Activated naive CD8-positive, alpha-beta T cell (primary cell): ENCODE results near the gene IPP.
"Not testable (repeated sequence)": the region's sequence is repeated elsewhere in the genome, so short reads cannot be mapped to it uniquely, and the experiment has no call there.

Experiments
- H3K27ac Mint-ChIP-seq: one replicate; pipeline ENCODE4 v1.8.0; 2021; ENCODE audit warnings: mixed read lengths
- H3K27me3 Mint-ChIP-seq: one replicate; pipeline ENCODE4 v1.8.0; 2021; ENCODE audit warnings: mixed read lengths
- H3K36me3 Mint-ChIP-seq: one replicate; pipeline ENCODE4 v1.8.0; 2021; ENCODE audit warnings: mixed read lengths
- H3K4me1 Mint-ChIP-seq: one replicate; pipeline ENCODE4 v1.8.0; 2021; ENCODE audit warnings: low read depth, mixed read lengths
- H3K4me3 Mint-ChIP-seq: one replicate; pipeline ENCODE4 v1.8.0; 2021; ENCODE audit warnings: mild to moderate bottlenecking, mixed read lengths
- H3K9me3 Mint-ChIP-seq: one replicate; pipeline ENCODE4 v1.8.0; 2021; ENCODE audit warnings: low read depth, mixed read lengths

IPP gene

DNA sequence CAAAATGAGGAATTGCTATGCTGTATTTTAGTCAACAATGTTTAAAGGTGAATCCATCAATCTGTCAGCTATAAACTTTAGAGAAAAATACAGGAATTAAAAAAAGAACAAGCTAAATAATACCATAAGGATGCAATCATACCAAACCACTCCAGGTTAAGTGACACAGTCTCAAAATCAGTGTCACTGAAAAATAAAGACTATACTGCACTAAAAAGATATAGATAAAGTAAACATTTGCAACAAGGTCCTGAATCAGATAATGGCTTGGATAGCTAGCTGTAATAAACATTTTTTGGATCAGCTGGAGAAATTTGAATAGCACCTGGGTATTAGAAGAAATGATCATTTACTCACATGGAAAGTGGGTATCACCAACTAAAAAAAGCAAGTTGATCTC, 72.0 kb downstream of the IPP start:
- H3K36me3 Mint-ChIP-seq, result peaks cover 2% of the 10 kb centered on the region
- H3K27ac Mint-ChIP-seq, result peak overlapping the region; percentile 7
- H3K4me3 Mint-ChIP-seq, result peak overlapping the region; percentile 27
- H3K9me3 Mint-ChIP-seq, result no peaks in the 10 kb centered on the region
- H3K27me3 Mint-ChIP-seq, result no peaks in the 10 kb centered on the region
- peaks cover 87% of the 10 kb centered on the region for H3K4me1 Mint-ChIP-seq

DNA sequence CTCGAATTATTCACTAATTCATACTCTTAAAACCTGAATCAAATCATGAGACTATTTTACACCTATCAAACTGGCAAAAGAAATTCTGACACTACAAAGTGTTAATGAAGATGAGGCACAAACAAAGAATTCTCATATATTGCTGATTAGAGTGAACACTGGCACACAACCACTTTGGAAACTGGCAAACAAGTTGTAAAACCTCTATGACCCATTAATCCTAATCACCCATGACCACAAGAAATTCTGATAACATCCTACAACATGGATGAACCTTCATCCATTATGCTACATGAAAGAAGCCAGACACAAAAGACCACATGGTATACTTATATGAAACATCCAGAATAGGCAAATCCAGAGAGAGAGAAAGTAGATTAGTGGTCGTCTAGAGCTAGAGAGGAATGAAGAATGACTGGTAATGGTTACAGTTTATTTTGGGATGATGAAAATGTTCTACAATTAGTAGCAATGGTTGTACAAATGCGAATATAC, 72.7 kb downstream of the IPP start:
- peaks cover 4% of the 10 kb centered on the region for H3K36me3 Mint-ChIP-seq
- H3K4me3 Mint-ChIP-seq, result peak overlapping the region; percentile 38
- no peaks in the 10 kb centered on the region for H3K9me3 Mint-ChIP-seq
- H3K27me3 Mint-ChIP-seq, result no peaks in the 10 kb centered on the region
- no peak overlapping the region for H3K27ac Mint-ChIP-seq
- H3K4me1 Mint-ChIP-seq, result peaks cover 92% of the 10 kb centered on the region

DNA sequence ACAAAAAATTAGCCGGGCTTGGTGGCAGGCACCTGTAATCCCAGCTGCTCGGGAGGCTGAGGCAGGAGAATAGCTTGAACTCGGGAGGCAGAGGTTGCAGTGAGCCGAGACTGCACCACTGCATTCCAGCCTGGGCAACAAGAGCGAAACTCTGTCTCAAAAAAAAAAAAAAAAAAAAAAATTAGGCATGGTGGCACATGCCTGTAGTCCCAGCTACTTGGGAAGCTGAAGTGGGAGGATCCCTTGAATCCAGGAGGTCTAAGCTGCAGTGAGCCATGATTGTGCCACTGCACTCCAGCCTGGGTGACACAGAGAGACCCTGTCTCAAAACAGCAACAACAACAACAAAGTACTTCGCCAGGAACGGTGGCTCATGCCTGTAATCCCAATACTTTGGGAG, 73.9 kb downstream of the IPP start:
- Mint-ChIP-seq H3K4me1 (peaks cover 84% of the 10 kb centered on the region), H3K27ac (peak overlapping the region; percentile 12)
- not testable (repeated sequence) for H3K4me3 Mint-ChIP-seq, H3K27me3 Mint-ChIP-seq, H3K9me3 Mint-ChIP-seq, H3K36me3 Mint-ChIP-seq

DNA sequence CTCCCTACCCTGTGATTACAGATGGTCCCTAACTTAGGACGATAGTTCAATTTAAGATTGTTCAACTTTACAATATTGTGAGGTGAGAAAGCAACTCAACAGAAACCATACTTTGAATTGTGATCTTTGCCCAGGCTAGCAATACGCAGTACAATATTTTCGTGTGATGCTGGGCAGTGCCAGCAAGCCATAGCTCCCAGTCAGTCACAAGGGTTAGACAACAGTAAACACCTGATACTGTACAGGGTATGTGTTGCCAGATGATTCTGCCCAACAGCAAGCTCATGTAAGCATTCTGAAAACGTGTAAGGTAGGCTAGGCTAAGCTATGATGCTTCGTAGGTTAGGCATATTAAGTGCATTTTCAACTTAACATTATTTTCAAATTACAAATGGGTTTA, 76.0 kb downstream of the IPP start:
- Mint-ChIP-seq H3K9me3 (no peaks in the 10 kb centered on the region), H3K36me3 (peaks cover 4% of the 10 kb centered on the region), H3K27me3 (no peaks in the 10 kb centered on the region), H3K4me3 (no peak overlapping the region), H3K4me1 (peaks cover 78% of the 10 kb centered on the region), H3K27ac (no peak overlapping the region)

DNA sequence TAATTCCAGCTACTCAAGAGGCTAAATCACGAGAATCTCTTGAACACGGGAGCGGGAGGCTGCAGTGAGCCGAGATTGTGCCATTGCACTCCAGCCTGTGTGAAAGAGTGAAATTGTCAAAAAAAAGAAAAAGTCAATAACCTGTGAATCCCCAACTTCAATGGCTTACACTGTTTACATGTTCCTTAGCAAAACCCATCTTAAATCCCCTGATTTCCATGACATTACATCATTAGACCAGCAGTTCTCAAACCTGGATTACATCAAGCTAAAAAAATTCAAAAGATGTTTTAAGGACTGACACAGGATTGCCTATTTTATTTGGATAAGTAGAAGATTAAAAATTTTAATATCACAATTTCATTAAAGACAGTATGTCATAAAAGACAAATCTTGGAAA, 76.5 kb downstream of the IPP start:
- no peaks in the 10 kb centered on the region for H3K9me3 Mint-ChIP-seq
- H3K36me3 Mint-ChIP-seq, result peaks cover 4% of the 10 kb centered on the region
- peaks cover 79% of the 10 kb centered on the region for H3K4me1 Mint-ChIP-seq
- H3K27me3 Mint-ChIP-seq, result no peaks in the 10 kb centered on the region
- no peak overlapping the region for H3K4me3 Mint-ChIP-seq
- no peak overlapping the region for H3K27ac Mint-ChIP-seq

DNA sequence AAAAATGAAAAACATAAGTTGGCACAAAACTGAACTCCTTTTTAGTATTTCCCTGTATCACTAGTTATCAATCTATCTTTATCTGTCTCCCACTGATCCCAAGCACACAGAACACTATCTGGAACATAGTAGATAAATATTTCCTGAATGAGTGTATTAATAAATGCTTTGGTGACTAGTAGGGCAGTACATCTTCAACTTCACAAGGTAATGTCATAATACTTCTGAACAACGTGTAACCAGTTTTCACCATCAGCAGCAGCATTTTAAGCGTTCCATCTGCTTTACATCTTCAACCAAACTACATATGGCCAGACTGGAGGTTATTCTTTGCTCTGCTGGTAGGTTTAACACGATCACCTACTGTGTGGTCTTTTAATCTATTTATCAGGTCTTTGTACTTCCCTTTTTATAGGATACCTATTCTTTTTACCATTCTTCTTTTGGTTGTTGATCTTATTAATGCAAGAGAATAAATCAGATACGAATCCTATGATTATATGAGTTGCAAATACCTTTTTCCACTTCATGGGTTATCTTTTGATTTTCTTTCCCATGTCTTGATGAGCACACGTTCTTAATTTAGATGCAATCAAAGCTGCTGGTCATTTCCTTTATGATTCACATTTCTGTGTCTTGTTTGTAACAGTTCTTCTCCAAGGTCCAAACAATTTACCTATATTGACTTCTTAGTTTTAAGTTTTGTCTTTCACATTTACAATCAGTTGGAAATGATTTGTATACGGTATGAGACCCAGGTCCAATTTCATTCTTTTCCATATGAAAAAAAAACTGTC, 80.4 kb downstream of the IPP start:
- H3K9me3 Mint-ChIP-seq, result no peaks in the 10 kb centered on the region
- H3K36me3 Mint-ChIP-seq, result peaks cover 4% of the 10 kb centered on the region
- H3K27ac Mint-ChIP-seq, result peak overlapping the region; percentile 54
- H3K4me1 Mint-ChIP-seq, result peaks cover 70% of the 10 kb centered on the region
- H3K4me3 Mint-ChIP-seq, result no peak overlapping the region
- H3K27me3 Mint-ChIP-seq, result no peaks in the 10 kb centered on the region

DNA sequence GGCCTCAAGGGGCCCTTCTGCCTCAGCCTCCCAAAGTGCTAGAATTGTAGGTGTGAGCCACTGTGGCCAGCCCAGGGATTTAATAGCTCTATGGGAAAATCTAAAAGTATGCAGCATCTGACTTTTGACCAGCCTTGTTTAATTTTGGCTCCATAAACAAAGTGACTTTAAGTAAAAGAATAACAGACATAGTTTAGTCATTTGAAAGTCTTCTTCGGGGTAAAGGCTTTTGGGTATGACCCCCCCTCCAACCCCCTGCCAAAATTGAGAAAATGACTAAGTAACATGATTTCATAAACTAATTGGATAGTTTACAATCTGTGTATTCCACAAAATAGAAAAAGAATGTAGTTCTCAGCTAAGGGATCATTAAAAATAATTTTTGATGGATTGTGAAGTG, 81.1 kb downstream of the IPP start:
- H3K9me3 Mint-ChIP-seq, result no peaks in the 10 kb centered on the region
- peaks cover 65% of the 10 kb centered on the region for H3K4me1 Mint-ChIP-seq
- peaks cover 2% of the 10 kb centered on the region for H3K36me3 Mint-ChIP-seq
- no peak overlapping the region for H3K4me3 Mint-ChIP-seq
- H3K27me3 Mint-ChIP-seq, result no peaks in the 10 kb centered on the region
- H3K27ac Mint-ChIP-seq, result no peak overlapping the region

DNA sequence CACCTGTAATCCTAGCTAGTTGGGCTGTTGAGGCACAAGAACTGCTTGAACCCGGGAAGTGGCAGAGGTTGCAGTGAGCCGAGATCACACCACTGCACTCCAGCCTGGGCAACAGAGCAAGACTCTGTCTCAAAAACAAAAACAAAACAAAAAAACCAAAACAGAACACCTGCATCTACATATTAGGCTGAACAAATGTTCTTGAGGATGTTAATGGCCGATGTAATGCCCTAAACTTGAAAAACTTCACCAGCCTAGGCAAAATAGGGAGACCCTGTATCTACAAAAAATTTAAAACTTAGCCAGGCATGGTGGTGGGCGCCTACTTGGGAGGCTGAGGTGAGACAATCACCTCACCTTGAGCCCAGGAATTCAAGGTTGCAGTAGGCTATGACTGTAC, 81.9 kb downstream of the IPP start:
- Mint-ChIP-seq H3K4me1 (peaks cover 56% of the 10 kb centered on the region), H3K4me3 (no peak overlapping the region), H3K27me3 (no peaks in the 10 kb centered on the region), H3K36me3 (peaks cover 2% of the 10 kb centered on the region), H3K9me3 (no peaks in the 10 kb centered on the region), H3K27ac (no peak overlapping the region)

DNA sequence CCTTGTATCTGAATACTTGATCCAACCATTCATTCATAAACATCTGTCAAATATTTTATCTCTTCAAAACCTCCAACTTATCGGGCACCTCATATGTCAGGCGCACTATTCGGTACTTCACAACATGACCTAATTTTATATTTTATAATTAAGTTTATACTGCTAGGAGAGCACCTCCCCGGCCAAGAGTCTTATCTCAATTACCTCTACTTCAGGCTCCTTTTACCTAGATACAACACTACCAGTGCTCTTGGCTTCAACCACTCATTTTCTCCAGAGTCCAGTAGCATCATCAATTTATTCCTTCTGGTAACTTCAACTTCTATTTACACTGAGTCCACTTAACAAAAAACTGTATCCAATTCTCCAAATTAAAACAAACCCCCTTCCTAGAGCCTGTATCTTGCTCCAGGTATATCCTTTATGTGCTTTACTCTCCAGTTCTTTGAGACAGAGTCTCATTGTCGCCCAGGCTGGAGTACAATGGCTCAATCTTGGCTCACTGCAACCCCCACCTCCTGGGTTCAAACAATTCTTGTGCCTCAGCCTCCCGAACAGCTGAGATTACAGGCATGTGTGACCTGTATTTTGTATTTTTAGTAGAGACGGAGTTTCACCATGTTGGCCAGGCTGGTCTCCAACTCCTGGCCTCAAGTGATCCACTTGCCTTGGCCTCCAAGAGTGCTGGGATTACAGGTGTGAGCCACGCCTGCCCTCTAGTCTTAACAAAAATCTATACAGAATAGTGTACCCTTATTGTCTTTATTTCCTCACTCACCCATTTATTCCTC, 82.9 kb downstream of the IPP start:
- peak overlapping the region; percentile 41 for H3K27ac Mint-ChIP-seq
- no peaks in the 10 kb centered on the region for H3K36me3 Mint-ChIP-seq
- H3K27me3 Mint-ChIP-seq, result no peaks in the 10 kb centered on the region
- peaks cover 55% of the 10 kb centered on the region for H3K4me1 Mint-ChIP-seq
- H3K9me3 Mint-ChIP-seq, result no peaks in the 10 kb centered on the region
- no peak overlapping the region for H3K4me3 Mint-ChIP-seq

DNA sequence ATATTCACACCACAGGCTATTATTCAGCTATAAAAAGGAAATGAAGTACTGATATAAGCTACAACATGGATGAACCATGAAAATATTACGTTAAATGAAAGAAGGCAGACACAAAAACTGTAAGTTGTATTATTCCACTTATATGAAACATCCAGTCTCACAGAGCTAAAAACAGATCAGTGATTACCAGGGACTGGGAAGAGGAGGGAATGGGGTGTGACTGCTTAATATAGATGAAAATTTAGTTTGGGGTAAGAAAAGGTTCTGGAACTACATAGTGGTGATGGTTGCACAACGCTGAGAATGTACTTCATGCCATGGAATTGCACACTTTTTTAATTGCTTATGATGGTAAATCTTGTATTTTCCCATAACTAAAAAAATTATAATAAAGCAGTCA, 83.6 kb downstream of the IPP start:
- Mint-ChIP-seq H3K4me1 (peaks cover 58% of the 10 kb centered on the region), H3K27ac (peak overlapping the region; percentile 41), H3K9me3 (no peaks in the 10 kb centered on the region), H3K36me3 (no peaks in the 10 kb centered on the region), H3K27me3 (no peaks in the 10 kb centered on the region), H3K4me3 (no peak overlapping the region)

DNA sequence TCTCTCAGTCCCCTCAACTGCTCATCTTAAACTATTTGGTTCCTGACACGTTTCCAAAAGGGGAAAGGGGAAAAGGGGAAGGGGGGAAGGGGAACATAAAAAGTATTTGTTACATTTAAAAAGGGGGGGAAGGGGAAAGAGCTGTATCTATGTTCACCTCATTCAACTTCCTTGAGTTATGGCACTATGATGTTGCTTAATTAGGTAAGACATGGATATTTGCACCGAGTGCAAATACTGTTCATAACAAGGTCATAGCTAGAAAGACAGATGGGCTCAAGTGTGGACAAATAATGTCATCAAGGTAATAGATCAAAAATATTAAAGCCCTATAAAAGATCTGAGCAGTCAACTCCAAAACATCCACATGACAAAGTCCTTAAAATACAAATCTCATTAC, 90.1 kb downstream of the IPP start:
- Mint-ChIP-seq H3K4me1 (peaks cover 17% of the 10 kb centered on the region), H3K9me3 (no peaks in the 10 kb centered on the region), H3K4me3 (no peak overlapping the region), H3K27me3 (no peaks in the 10 kb centered on the region), H3K27ac (no peak overlapping the region), H3K36me3 (peaks cover 4% of the 10 kb centered on the region)

DNA sequence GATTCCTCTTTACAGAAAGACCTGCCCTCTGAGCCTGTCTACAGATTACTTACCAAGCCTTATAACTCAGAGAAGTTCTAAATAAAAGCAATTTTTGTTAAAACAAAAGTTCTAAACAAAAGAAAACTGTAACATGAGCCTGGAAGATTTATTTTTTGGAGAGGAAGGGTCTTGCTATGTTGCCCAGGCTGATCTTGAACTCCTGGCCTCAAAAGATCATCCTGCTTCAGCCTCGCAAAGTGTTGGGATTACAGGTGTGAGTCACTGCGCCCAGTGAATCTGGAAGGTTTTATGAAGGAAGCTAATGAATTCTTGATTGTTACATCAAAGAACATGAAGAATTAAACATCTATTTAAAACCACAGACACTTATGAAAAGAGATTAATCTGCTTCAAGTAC, 91.2 kb downstream of the IPP start:
- peaks cover 14% of the 10 kb centered on the region for H3K4me1 Mint-ChIP-seq
- no peaks in the 10 kb centered on the region for H3K27me3 Mint-ChIP-seq
- H3K36me3 Mint-ChIP-seq, result peaks cover 8% of the 10 kb centered on the region
- H3K4me3 Mint-ChIP-seq, result no peak overlapping the region
- H3K27ac Mint-ChIP-seq, result no peak overlapping the region
- H3K9me3 Mint-ChIP-seq, result no peaks in the 10 kb centered on the region

DNA sequence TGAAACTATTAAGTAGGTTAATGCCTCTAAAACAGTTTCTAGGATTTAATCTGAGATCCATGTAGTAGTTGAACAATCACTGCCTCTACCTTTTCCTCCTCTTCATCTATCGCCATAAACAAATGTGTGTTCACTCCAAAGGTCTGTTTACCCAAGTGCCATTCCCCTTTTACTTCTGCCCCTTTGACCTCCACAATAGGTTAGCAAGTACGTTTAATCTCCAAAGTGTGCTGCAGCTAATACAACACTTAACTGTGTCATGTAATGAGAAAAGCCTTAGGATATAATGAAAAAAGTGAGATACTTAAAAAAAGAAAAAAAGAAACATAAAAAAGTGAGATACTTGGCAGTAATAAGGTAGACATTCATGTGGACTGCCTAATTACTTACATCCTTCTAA, 92.3 kb downstream of the IPP start:
- Mint-ChIP-seq H3K27me3 (no peaks in the 10 kb centered on the region), H3K4me3 (no peak overlapping the region), H3K36me3 (peaks cover 8% of the 10 kb centered on the region), H3K9me3 (no peaks in the 10 kb centered on the region), H3K27ac (peak overlapping the region; percentile 7), H3K4me1 (peaks cover 10% of the 10 kb centered on the region)

DNA sequence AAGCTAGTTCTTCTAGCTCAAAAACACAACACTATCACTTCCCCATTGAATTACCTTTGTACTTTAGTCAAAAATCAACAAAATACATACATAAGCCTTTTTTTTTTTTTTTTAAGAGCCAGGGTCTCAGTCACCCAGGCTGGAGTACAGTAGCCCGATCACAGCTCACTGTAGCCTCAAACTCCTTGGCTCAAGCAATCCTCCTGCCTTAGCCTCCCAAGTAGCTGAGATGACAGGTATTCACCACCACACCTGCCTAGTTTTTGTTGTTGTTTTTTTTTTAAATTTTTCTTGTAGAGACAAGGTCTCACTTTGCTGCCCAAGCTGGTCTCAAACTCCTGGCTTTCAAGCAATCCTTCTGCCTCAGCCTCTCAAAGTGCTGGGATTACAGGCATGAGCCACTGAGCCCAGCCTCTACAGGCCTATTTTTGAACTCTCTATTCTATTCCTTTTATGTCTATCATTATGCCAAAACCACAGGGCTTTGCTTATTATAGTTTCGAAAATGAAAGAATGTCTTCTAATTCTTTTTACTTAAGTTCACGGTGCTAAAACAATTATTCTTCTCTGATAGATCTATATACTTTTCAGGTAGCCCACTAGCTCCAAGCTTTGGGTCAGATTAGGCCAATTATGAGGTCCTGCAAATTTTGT, 93.8 kb downstream of the IPP start:
- H3K27me3 Mint-ChIP-seq, result no peaks in the 10 kb centered on the region
- H3K4me1 Mint-ChIP-seq, result no peaks in the 10 kb centered on the region
- no peak overlapping the region for H3K4me3 Mint-ChIP-seq
- H3K36me3 Mint-ChIP-seq, result peaks cover 8% of the 10 kb centered on the region
- no peaks in the 10 kb centered on the region for H3K9me3 Mint-ChIP-seq
- H3K27ac Mint-ChIP-seq, result no peak overlapping the region
